NCI-H146 (cell line): ENCODE results near the gene OCRL.

Experiments used
- DNase-seq: peaks from one replicate; lab custom pipeline; 2025; lab: John Stamatoyannopoulos, UW

The OCRL gene

GRCh38 chrX:129636175-129636681, 96.2 kb downstream of the OCRL start:
- no peak for DNase-seq

GRCh38 chrX:129637217-129638109, 97.4 kb downstream of the OCRL start:
- peak; percentile 46 for DNase-seq

- DNase-seq: no peak
Measured at GRCh38 chrX:129638917-129639316, 98.9 kb downstream of the OCRL start.

- DNase-seq: no peak
Measured at GRCh38 chrX:129640737-129641136, 100.7 kb downstream of the OCRL start.

DNA sequence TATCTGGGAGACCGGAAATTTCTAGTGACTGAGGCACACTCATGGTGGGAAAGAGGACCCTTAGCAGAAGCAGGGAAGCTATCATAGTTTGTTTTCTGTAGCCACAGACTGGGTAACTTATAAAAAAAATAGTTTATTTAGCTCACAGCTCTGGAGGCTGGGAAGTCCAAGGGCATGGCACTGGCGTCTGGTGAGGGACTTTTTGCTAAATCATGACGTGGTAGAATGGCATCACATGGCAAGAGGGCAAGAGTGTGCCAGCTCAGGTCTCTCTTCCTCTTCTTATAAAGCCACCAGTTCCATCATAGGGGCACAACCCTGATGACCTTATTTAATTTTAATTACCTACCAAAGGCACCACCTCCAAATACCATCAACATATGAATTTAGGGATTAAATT, 101.4 kb downstream of the OCRL start:
- no peak for DNase-seq

DNA sequence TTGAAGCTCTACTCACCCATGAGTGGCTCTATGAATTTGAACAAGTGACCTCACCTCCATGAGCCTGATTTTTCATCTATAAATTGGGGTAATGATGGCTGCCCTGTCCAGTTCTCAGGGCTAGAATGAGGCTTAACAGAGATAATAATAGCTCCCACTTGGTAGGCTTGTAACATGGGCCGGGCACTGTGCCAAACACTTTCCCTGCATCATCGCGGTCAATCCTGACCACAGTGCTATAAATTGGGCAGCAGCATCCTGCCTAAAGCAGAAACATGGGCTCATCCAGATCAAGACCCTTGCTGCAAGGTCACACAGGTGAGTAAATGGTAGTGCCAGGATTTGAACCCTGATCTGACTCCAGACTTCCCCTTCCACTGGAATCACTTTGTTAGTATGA, 101.9 kb downstream of the OCRL start:
- no peak for DNase-seq
